ENCODE data around the gene NRGN.
A peak's percentile ranks its signal among the peaks of the same experiment; 100 is the strongest.

The NRGN gene
- 0 to 0.27 (median 0) reads per million in 4 experiments for total RNA-seq

DNA sequence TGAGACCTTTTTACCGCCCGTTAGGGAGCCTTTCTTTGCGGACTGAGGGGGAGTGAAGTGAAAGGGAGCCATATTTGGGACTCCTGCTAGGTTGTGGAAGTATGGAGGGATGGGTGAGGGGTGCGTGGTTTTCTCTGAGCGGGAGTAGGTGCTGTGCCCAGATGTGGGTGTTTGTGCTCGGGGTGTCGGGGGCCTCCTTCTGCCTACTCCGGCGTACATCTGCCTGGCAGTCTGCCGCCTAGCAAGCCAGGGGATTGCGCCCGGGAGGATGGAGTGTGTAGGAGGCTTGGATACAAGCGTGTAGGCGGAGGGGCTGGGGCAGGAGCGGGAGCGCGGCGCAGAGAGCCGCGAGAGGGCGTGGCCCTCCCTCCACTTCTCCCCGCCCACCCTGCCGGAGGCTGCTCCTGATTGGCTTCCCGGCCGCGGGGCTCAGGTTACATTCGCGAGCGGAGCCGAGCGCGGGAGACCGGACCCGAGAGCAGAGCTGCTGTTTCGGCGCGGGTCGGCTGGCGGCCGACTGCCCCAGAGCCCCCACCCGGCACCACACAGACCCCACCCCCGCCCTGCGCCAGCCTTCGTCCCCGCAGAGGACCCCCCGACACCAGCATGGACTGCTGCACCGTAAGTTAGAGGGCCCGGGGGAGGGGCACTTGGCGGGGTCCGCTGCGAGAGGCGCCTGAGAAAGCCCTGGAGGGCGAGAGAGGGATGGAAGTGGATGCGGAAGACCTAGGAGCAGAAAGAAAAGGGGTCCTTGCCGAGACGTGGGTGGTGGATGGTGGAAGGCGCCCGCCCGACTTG is at the start of gene NRGN:
Gene NRGN, plus strand, starts transcription at position 464 of the 798 bp plus-strand sequence. Its CDS starts 143 bp downstream, at position 607.
- DNase-seq, result peak; percentile 77

DNA sequence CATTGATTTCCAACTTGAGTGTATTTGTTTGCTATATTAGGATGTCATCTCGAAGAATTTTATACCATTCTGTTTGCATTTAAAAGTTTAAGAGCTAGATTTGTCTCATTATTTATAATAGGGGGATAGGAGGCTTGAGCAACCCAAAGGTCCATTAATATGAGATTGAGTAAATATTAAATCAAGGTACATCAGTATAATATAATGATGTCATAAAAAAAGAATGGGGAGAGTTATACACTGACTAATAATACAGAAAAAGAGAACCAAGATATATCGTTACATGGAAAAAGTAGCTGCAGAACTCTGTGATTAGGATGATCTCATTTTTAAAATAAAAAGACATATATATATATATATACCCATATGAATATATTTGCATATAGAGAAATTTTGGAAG is 46.6 kb upstream of the NRGN start:
- no peak for DNase-seq

DNA sequence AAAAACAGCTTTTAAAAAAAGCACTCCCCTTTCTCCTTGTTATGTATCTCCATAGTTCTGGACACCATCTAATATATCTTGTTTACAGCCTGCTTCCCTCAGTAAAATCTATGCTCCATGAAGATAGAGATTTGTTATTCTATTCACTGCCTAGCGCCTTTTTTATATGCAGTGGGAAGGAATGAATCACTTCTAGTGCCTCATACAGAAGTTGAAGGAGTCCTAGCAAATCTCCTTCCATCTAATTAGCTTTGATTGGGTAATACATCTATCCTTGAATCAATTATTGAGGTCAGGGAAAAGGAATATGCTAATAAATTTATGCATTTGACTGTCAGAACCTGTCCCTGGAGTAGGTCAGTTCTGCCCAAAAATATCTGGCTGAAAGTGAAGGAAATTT is 40.2 kb upstream of the NRGN start:
- DNase-seq, result no peak

DNA sequence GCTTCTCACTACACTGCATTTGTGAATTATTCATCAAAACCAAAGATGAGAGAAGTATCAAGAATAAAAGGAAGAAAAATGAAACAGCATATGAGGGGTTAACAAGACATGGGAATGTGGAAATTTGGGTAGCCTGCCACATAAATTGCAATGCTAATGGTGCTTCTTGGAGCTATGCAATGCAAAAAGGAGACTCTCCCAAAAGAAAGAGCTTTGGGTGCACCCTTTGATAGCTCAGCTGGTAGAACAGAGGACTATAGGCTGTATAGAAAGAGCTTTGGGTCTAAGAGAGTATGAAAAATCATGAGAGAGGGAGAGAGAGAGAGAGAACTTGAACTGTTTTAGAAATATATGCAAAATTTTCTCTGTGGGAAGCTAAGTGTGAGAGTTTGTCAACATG is 39.7 kb upstream of the NRGN start:
- DNase-seq, result no peak

DNA sequence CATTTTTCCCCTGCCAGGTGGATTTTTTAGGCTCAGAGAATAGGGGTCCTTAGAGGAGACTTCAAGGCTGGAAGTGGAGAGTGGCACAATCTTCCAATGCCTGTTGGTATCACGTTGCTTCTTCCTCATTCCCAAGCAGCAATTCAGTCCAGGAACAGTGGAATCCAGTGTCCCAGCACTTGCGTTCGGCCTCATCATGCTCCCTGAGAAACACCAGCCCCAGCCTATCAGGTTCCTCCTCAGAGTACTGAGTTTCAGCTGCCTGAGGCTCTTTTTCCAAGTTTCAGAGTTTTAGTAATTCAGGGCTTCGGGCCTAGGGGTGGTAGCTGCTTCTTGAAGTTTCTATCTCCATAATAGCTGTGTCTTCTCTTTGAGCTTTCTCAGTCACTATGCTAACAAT is 31.9 kb upstream of the NRGN start:
- no peak for DNase-seq

DNA sequence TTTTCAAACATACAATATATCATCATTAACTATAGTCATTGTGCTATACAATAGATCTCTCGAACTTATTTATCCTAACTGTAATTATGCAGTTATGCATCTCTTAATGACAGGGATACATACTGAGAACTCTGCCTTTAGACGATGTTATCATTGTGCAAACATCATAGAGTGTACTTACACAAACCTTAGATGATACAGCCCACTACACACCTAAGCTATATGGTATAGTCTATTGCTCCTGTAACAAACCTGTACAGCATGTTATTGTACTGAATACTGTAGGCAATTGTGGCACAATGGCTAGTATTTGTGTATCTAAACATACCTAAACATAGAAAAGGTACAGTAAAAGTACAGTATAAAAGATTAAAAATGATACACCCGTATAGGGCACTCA is 27.4 kb upstream of the NRGN start:
- DNase-seq, result no peak

DNA sequence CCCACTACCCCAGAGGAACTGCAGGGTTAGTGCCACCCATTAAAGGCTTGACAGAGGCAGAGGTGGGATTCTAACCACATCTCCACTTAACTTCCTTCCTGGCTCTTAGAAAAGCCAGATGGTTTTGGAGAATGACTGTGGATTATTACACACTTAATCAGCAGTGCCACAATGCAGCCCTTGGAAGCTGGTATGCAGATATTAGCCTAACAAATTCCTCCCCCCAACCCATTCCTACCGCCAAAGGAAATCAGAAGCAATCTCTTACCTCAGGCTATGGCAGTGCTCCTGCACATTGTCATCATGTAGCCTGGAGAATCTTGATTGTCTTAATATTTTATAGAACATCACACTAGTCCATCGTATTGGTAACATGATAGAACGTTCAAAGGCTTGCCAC is 23.2 kb upstream of the NRGN start:
- no peak for DNase-seq

DNA sequence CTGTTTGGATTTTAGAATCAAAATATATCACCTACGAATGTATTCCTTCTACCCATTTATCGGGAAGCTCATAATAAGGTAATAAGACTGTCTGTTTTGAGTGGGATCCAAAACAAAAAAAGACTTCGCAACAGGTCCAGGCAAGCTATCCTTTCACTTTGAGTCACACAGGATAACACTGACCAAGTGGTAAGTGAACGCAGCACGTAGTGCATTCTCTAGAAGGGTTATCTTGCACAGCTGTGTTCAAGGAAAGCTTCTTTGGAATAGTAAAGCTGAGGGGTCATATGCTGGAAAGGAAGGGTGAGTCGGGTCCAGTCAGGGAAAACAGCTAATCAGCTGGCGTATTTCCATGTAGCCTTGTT is 22.3 kb upstream of the NRGN start:
- DNase-seq, result no peak

DNA sequence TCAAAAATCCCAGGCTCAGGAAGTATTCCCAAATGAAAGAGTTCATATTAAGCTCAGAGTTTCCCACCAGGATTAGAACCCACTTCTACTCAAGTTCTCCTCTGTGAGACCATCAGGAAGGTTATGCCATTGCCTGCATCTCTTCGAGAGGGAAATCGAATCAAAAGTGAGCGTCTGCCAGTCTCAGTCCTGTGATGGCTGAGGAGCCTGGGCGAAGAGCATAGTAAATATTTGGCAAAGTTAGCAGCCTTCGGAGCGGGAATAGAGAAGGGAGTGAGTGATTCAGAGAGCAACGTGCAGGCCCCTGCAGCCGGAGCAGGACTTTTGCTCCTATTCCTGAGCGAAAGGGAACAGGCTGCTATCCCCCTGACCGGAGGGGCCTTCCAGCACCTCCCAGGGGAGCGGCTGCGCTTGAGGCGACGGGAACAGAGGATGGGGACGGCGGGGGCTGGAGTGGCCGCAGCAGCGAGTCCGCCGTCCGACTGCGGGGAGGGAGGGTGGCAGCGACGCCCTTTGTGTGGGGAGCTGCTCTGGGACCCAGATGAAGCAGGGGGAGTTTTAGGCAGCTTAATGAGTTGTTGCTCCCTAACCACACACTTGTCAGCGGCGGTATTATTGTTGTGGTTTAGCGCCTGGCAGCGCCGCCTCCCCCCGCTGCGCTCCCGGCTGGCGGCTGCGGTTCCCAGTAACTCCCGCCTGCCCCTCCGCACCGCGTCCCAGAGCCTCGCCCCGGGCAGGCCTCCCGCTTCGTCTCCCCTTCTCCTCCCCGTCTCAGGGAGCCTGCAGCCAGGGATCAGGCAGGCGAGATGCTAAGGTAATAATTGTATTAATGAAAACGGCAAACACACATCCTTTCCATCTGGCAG is 21.7 kb upstream of the NRGN start:
- DNase-seq, result peak; percentile 10

DNA sequence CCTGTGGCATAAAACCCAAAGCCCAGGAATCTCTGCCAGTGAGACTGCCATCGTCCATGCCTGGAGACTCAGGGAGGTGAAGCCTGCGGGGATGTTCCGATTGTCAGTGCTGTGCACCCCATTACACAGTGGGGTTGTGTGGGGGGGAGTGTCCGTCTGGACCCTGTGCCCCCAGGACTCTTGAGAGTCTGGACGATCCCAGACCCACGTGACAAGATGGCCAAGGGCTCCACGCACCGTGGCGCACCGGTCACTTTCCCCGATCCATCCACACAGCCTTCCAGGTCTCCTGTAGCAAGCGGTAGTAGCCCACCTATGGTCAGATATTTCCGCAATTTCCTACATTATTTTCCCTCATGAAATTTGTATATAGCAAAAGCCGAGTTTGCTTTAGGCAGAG is 20.9 kb upstream of the NRGN start:
- no peak for DNase-seq

DNA sequence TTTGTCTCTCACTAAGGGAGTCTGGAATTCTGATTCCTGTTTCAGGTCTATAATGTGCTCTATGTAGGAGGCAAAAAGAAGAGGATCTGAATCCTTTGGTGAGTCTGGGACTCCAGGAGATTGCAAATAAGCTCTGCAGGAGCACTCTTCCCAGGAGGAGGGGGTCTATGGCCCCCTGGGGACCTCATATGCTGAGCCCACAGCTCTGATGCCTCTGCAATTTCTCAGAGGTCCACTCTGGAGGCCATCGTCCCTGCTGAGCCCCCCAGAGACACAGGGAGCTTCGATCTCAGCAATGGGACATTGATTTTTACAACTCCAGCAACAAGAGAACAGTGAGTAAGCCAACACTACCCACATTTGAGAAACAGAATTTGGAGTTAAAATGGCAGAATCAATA is 20.2 kb upstream of the NRGN start:
- no peak for DNase-seq

DNA sequence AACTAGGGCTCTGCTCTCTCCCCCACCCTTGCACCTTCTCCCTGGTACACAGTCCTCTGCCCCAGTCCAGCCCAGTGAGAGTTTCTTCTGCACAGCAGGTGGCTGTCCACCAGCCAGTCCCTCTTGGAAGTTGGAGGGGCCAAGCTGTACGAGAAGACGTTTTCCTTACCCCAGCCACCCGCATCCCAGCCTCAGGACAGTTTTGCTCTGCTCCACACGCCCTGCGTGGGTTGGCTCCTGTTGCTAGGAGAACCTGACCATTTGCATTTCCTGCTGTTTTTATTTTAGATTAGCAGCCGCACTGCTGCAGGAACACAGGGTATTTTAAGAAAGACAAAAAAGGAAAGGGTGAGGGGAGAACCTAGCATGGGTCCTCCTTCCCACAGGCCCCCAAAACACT is 17.6 kb upstream of the NRGN start:
- DNase-seq, result no peak

DNA sequence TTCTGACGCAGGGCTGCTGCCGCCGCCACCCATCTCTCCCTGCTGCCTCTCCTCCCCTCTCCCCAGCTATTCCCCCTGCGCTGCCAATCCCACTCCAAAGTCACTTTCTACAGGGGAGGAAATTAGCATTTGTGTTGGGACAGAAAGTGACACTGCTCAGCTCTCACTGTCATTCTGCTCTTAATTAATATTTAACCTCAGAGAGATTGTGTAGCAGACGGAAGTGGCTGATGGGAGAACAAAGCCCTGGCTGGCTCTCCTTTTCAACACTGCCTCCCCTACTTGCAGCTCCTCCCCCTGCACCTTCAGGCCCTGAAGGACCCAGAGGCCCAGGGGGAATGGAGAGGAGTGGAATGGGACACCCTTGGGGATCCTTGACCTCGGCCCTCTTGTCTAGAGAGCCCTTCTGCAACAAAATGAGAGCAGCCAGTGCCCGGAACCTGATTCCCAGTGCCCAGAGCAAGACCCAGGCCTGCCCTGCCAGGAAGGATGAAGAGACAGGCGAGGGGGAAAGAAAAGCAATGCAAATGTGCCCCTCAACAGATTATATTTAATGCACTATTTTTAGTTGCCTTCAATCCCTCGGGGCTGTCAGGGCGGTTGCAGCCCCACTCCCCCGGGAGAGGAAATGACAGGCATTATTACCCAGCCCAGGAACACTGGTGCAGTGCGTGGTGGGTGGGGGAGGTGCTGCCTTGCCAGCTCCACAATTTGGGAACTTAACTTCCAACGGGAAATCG is 14.6 kb upstream of the NRGN start:
- no peak for DNase-seq

DNA sequence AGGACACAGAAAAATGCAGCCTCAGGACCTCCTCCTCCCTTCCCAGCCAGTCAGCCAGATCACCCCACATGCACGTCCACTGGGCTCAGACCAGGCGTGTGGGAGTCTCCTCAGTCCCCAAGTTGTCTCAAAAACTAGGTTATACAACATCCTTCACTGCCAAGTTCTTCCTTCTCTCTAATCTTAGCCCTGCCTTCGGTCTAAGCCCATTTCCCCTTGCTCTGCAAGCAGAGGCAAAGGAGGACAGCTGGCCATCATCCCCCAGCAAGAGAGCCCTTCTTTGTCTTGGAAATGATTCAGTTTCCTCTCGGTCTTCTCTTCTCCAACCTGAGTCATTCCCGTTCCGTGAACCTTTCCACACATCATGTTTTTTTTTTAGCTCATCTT is 14.0 kb upstream of the NRGN start:
- DNase-seq, result no peak

DNA sequence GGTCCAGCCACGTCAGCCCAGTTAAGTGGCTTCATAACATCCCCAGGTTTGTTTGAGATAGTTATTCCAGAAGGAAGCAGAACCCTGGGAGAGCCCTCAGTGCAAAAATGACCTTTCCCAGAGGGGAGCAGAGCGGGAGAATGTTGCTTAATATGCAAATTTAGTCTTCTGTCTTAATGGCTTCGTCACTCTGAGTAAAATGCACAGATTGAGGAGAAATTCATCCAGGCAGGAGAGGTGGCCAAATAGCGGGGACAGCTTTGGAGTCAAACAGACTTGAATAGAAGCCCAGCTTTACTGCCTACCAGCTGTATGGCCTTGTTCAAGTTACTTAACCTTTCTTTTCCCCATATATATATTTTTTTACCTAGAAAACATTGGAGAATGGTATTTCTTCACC is 12.3 kb upstream of the NRGN start:
- DNase-seq, result no peak

DNA sequence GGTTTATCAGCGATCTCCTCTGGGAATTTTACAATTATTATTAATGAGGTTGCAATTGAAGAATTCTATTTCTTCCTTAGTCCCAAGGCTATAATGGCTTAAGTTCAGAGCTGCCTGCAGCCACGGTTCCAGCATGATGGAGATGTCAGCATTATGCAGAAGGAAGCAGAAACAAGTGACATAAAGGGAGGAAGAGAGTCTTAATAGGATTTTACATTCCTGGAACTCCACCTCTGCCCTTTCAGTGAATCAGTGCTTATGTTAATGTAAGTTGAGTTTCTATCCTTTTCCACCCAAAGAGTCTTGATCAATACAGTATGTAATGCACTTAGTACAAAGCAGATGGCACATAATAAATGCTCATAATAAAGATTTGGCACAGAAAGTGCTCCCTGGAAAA is 11.6 kb upstream of the NRGN start:
- no peak for DNase-seq

DNA sequence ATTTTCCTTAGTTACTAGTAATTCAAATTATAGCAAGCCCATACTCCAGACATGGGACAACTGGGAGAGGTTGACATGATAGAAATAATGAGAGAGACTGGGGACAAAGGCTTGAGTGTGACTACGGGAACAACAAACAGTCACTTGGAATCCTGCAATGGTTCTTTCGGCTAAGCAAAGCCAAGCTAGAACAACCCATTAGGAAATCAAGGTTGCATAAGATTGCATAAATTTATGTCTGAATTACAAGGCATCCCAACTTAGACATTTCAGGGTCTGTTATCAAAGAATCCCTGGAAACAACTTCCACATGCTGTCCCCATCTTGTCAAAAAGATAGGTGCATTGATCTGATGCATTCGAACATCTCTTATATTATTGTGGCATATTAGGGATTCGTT is 10.2 kb upstream of the NRGN start:
- no peak for DNase-seq

DNA sequence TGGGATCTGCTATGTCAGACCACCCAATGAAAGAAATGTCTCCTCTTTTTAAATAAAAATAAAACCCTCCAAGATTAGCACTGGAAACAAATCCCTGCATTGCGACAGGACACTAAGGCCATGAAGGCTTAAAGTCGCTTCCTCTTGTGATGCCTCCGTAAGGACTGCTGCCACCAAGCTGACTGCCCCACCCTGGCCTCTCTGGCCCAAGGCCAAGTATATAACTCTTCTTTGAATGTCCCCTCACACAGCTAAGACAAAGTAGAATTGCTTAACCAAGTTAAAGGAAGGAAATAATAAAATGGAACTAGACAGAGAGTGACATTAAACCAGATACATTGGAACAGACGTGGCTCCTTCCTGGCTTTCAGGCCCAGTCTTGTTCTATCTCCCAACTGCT is 7.5 kb upstream of the NRGN start:
- no peak for DNase-seq

DNA sequence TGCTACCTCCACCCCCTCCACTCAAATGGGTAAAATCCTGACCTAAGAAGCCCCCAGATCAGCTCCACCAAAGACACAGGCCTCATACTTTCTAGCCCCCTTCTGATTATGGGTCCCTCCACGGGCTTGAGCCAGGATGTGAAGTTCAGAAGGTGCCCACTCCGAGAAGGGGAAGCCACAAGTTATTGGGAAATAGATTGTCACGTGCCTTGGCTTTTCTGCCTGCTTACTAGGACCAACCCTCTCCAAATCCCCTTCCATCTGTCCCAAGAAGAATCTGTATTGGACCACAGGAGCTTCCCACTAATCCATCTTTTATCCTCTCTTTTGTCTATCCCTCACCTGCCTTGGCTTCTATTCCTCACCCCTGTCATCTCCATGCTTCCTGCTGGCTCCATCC is 3.0 kb upstream of the NRGN start:
- DNase-seq, result no peak

DNA sequence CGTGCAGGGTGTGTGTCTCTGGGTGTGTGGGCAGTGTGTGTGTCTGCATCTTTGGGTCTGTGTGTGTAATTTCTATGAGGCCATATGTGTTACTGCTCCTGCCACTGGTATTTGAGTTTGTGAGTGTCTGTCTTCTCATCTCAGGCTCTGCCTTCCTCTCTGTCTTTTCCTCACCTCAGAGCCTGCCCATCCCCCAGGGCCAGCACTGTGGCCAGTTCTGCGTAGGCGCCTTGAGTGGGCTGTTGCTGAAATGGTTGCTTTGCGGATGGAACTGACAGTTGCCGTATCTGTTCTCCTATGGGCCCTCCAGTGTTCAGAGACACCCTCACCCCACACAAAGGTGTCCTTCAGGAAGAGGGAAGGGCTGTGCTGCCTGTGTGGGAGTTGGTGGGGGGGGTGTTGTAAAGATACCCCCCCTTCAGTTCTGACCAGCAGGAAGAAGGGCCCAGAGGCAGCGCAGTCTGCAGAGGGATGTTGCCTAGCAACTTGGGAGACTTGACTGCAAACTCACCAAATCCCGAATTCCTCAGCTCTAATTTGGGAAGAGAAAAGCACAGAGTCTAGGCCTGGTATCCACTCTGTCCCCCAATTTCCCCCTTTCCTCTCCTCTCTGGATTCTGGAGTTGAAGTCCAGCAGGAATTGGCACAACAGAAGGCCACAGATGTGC is 2.0 kb upstream of the NRGN start:
- no peak for DNase-seq

DNA sequence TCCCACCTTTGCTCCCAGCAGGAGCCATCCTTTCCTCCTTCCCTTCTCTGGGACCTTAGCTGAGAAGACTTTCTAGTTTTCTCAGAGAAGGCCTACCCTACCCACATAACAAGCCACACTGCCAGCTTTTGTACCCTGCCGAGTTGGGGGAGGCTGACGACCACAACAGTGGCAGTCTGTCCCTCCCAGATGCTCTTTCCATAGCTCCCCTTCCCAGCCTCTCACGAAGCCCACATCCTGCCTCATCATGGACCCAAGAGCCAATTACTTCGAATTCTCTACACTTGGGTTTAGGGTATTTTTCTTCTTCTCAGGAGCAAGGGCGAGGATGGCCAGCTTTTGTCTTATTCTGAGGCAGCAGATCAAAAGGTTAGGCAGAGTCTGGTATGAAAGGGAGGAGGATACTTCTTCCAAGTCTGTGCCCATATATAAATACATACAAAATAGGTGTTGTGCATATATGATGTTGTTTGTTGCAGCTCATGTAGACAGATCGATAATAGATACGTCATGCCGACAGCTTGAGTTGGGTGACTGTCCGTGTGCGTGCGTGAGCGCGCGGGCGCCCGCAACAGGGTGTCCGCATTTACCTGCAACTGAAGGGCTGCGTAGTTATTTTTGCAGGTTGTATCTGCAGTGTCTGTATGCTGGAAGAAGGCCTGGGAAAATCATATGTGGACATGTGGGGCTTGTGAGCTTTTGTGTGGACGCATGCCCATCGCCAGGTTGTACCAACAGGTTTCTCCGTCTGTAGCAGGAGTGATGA is 846 bp upstream of the NRGN start:
- no peak for DNase-seq

DNA sequence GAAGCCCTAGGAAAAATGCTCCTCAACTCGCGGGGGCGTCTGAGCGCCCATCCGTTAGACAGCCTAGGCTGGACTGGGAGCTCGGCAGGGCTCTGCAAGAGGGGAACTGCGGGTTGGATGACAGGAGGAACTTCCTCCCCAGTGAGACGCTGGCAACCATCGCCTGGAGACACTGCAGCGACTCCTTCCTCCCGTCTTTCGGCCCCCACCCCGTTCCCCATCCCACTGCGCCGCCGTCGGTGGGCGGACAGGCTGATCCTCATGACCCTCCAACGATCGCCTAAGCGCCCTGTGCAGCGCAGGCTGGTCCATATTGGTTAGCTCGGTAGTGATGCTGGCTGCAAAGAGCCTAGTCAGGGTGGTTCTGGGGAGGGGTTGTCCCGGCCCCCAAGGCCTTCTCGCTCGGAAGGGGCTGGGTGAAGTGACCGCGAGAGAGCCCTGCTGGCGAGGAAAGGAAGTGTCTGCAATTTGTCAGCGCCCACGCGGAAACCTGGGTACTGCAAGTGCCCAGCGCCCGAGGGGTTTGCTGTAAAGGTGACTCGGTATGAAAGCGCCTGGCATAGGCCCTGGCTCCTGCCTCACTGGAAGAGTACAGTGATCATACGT is 638 bp downstream of the NRGN start:
- DNase-seq, result peak; percentile 22

Measured in effector CD8-positive, alpha-beta T cell (primary cell).